Osteocyte (in vitro differentiated cells): ENCODE data around the gene HERC2. TPM values are rescaled to one million over a fixed set of nuclear protein-coding genes. Genes with fewer than 3 reads are reported as not detected.

Source experiments
- DNase-seq: peaks from one replicate; pipeline ENCODE4 v3.0.0; 2021; ENCODE audit warnings: mixed read lengths; ENCODE audit not compliant: unreplicated experiment; ENCODE audit errors: extremely low spot score
- H3K27ac Mint-ChIP-seq: one replicate; pipeline ENCODE4 v1.8.0; 2021; ENCODE audit warnings: mild to moderate bottlenecking, mixed read lengths; ENCODE audit not compliant: unreplicated experiment
- H3K27me3 Mint-ChIP-seq: one replicate; pipeline ENCODE4 v1.8.0; 2021; ENCODE audit warnings: mixed read lengths; ENCODE audit not compliant: unreplicated experiment
- H3K36me3 Mint-ChIP-seq: one replicate; pipeline ENCODE4 v1.8.0; 2021; ENCODE audit warnings: mixed read lengths; ENCODE audit not compliant: unreplicated experiment
- H3K4me1 Mint-ChIP-seq: one replicate; pipeline ENCODE4 v1.8.0; 2021; ENCODE audit warnings: mixed read lengths; ENCODE audit not compliant: unreplicated experiment
- H3K4me3 Mint-ChIP-seq: one replicate; pipeline ENCODE4 v1.8.0; 2021; ENCODE audit warnings: mild to moderate bottlenecking, moderate library complexity, mixed read lengths; ENCODE audit not compliant: unreplicated experiment
- H3K9me3 Mint-ChIP-seq: one replicate; pipeline ENCODE4 v1.8.0; 2021; ENCODE audit warnings: mixed read lengths; ENCODE audit not compliant: unreplicated experiment
- CTCF ChIP-seq: fragments of 200-600 bp; sonication (generic); IDR thresholded peaks from 2 replicates; pipeline ENCODE4 v1.5.0; 2021; ENCODE audit warnings: antibody characterized with exemption, mild to moderate bottlenecking, moderate library complexity
- total RNA-seq: library from RNA; stranded (reverse); gene quantifications from 2 replicates; pipeline ENCODE4 v1.2.1, GENCODE V29; 2021

HERC2 gene
- total RNA-seq, 1 donor from 2014 or later = 89.2 TPM

GRCh38 chr15:28271697-28272260 lies 50.2 kb downstream of the HERC2 start:
- no peak for TF ChIP-seq CTCF
- no peaks in the 10 kb centered on the region for H3K9me3 Mint-ChIP-seq
- no peaks in the 10 kb centered on the region for H3K27me3 Mint-ChIP-seq
- H3K4me3 Mint-ChIP-seq = no peak overlapping the region
- no peak for DNase-seq
- H3K4me1 Mint-ChIP-seq = peaks cover 13% of the 10 kb centered on the region
- no peak overlapping the region for H3K27ac Mint-ChIP-seq
- H3K36me3 Mint-ChIP-seq = peaks cover 38% of the 10 kb centered on the region

GRCh38 chr15:28269097-28269496 lies 52.9 kb downstream of the HERC2 start:
- no peak for DNase-seq
- Mint-ChIP-seq H3K36me3 (peaks cover 49% of the 10 kb centered on the region), H3K4me1 (peaks cover 13% of the 10 kb centered on the region), H3K9me3 (no peaks in the 10 kb centered on the region), H3K4me3 (no peak overlapping the region), H3K27me3 (no peaks in the 10 kb centered on the region), H3K27ac (no peak overlapping the region)
- TF ChIP-seq CTCF = no peak

DNA sequence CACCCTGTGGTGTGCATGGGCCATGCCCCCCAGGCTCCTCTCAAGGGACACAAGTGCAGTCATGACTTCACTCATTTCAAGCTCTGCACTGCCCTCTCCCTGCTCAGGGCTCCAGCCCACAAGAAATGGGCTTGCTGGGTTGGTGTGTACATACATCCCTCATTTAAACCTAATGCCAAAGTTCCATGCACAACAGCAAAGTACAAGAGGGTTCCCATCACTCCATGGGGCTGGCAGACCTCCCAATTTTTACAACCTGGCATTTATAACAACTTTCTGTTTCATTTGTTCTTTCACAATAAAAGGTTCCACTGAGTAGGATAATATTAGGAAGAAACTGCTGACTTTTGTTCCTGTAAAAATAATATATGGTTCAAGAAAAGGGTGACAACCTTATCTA lies 54.3 kb downstream of the HERC2 start:
- Mint-ChIP-seq H3K4me1 (peaks cover 3% of the 10 kb centered on the region), H3K27me3 (no peaks in the 10 kb centered on the region), H3K9me3 (no peaks in the 10 kb centered on the region), H3K27ac (no peak overlapping the region), H3K36me3 (peaks cover 54% of the 10 kb centered on the region), H3K4me3 (no peak overlapping the region)
- TF ChIP-seq CTCF = no peak
- no peak for DNase-seq

GRCh38 chr15:28265334-28266019 lies 56.5 kb downstream of the HERC2 start:
- H3K4me3 Mint-ChIP-seq = no peak overlapping the region
- no peaks in the 10 kb centered on the region for H3K9me3 Mint-ChIP-seq
- no peak for TF ChIP-seq CTCF
- H3K27me3 Mint-ChIP-seq = no peaks in the 10 kb centered on the region
- no peak for DNase-seq
- H3K36me3 Mint-ChIP-seq = peaks cover 55% of the 10 kb centered on the region
- no peaks in the 10 kb centered on the region for H3K4me1 Mint-ChIP-seq
- no peak overlapping the region for H3K27ac Mint-ChIP-seq

DNA sequence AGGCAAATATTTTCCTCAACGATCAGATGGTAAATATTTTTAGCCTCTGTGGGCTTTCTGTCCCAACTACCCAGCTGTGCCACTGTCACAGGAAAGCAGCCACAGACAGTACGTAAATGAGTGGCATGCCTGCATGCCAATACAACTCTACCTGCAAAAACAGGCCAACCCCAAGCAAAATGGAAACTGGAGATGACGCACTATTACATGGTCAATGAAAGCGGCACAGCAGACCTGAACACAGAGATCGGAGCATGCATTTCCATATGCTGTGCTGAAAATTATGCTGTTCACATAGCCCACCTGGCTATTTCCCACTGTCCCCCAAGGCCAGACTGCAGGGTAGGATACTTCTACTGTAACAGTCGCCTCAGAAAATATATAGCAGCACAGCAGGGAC lies 57.8 kb downstream of the HERC2 start:
- H3K4me3 Mint-ChIP-seq = no peak overlapping the region
- peaks cover 49% of the 10 kb centered on the region for H3K36me3 Mint-ChIP-seq
- no peaks in the 10 kb centered on the region for H3K4me1 Mint-ChIP-seq
- no peaks in the 10 kb centered on the region for H3K27me3 Mint-ChIP-seq
- no peak for TF ChIP-seq CTCF
- no peak overlapping the region for H3K27ac Mint-ChIP-seq
- DNase-seq = no peak
- H3K9me3 Mint-ChIP-seq = no peaks in the 10 kb centered on the region
